ENCODE results near the gene DHRS7. TPM values are rescaled to one million over a fixed set of nuclear protein-coding genes. Genes with fewer than 3 reads are reported as not detected.
A peak's percentile ranks its signal among the peaks of the same experiment; 100 is the strongest.

Gene DHRS7
- total and polyA plus RNA-seq, 10 of the 15 experiments (the other 5 are each of a cell fraction or from before 2014, with no cell fraction given) = 55.0 to 99.8 (median 62.2) TPM

- Histone ChIP-seq H2AFZ (ENCODE audit: control insufficient read depth, low read depth, low read length) (no peak overlapping the region), H3K27ac (ENCODE audit: control insufficient read depth, insufficient read depth) (peak overlapping the region; percentile 93), H3K79me2 (ENCODE audit: control insufficient read depth, insufficient read depth, low read length) (no peaks in the 10 kb centered on the region), H3K36me3 (ENCODE audit: control insufficient read depth in 2 of 2, insufficient read depth in 2 of 2, low read length in 1 of 2) (no peaks in the 10 kb centered on the region), H3K27me3 (replicated peaks in 1 of 2; ENCODE audit: control insufficient read depth in 2 of 2, insufficient read depth in 2 of 2, low read length in 1 of 2) (no peaks in the 10 kb centered on the region), H3K4me1 (ENCODE audit: control insufficient read depth, insufficient read depth, low read length) (peaks cover 38% of the 10 kb centered on the region), H3K9ac (ENCODE audit: control insufficient read depth, insufficient read depth, low read length) (no peak overlapping the region), H4K20me1 (ENCODE audit: control insufficient read depth, insufficient read depth) (no peaks in the 10 kb centered on the region), H3K4me3 (no peak overlapping the region), H3K4me2 (ENCODE audit: control insufficient read depth, insufficient read depth) (peak overlapping the region; percentile 88; the same call in 1 of the 2 replicates), H3K9me3 (replicated peaks; ENCODE audit: control insufficient read depth, insufficient read depth, low read length) (no peaks in the 10 kb centered on the region; the same call in 2 of the 3 replicates)
- RAD21 ChIA-PET (ENCODE audit: unreplicated experiment) = interaction anchor here (1.0 to 15.8 kb wide), 9 partner anchors 8 to 115 kb away, joined by 3 to 446 read pairs (median 14); partner anchors contain the start of gene PPM1A
- in situ Hi-C loops (cut with MboI) (no loop called here), intact Hi-C loops (cut with micrococcal nuclease; ENCODE audit: unreplicated experiment) (no loop called here)
- POLR2A ChIA-PET = interaction anchor here (1.5 to 19.5 kb wide), 6 partner anchors 4 to 117 kb away, joined by 3 to 251 read pairs (median 166); partner anchors contain the start of gene PPM1A
- DNase-seq (ENCODE audit: low read depth, low spot score) (no peak), FAIRE-seq (no peak), ATAC-seq (peak; percentile 6; the same call in 2 of the 3 replicates)
- CTCF ChIA-PET = interaction anchor here (1.0 to 6.3 kb wide), 6 partner anchors 14 to 118 kb away, joined by 3 to 38 read pairs (median 10); partner anchors contain the start of gene PPM1A
- BruUV-seq (replicated peaks) = no TSS peak
- SMC1A ChIA-PET (ENCODE audit: uncharacterized antibody, unreplicated experiment) = interaction anchor here (0.7 to 17.6 kb wide), 12 partner anchors 8 to 347 kb away, joined by 3 to 303 read pairs (median 9); partner anchors contain the start of gene PPM1A
- 97% methylated on average over 3 of the region's 3 CpGs for WGBS (ENCODE audit: insufficient coverage, insufficient replicate concordance, low lambda C conversion rate, missing lambda C conversion rate)
- TF ChIP-seq TCF12 (IDR thresholded peaks at IDR 0.05; ENCODE audit: low read depth, low read length) (no peak), NRF1 (conservative IDR thresholded peaks at IDR 0.05; ENCODE audit: low read depth, low read length) (no peak), BRCA1 (IDR thresholded peaks at IDR 0.05; ENCODE audit: low read depth, low read length) (no peak), DPF2 (IDR thresholded peaks at IDR 0.05) (no peak), MYC (IDR thresholded peaks at IDR 0.05; ENCODE audit: insufficient read depth, insufficient read length, insufficient replicate concordance, low read length, severe bottlenecking) (no peak), PAX5 (IDR thresholded peaks at IDR 0.05; ENCODE audit: borderline replicate concordance, low read depth, low read length) (no peak), BHLHE40 (IDR thresholded peaks at IDR 0.05; ENCODE audit: borderline replicate concordance in 1 of 2, low read depth in 2 of 2, low read length in 1 of 2) (no peak), CREM (IDR thresholded peaks at IDR 0.05; ENCODE audit: low read depth) (no peak), SMC3 (IDR thresholded peaks at IDR 0.05; ENCODE audit: borderline replicate concordance, low read length) (no peak), SUZ12 (IDR thresholded peaks at IDR 0.05; ENCODE audit: unreplicated experiment) (no peak), SPI1 (IDR thresholded peaks at IDR 0.05; ENCODE audit: borderline replicate concordance, insufficient read depth, low read depth, low read length) (peak; percentile 22; the same call in 1 of the 2 replicates), MTA2 (IDR thresholded peaks at IDR 0.05; ENCODE audit: low read depth) (0 out of 2 replicates have a peak, but pooled peaks have one; percentile 13), POLR2A (IDR thresholded peaks at IDR 0.05; ENCODE audit: low read depth, low read length) (no peak), YY1 (IDR thresholded peaks at IDR 0.05; ENCODE audit: low read depth, low read length) (no peak)
- TF ChIP-seq, protein P1, sequence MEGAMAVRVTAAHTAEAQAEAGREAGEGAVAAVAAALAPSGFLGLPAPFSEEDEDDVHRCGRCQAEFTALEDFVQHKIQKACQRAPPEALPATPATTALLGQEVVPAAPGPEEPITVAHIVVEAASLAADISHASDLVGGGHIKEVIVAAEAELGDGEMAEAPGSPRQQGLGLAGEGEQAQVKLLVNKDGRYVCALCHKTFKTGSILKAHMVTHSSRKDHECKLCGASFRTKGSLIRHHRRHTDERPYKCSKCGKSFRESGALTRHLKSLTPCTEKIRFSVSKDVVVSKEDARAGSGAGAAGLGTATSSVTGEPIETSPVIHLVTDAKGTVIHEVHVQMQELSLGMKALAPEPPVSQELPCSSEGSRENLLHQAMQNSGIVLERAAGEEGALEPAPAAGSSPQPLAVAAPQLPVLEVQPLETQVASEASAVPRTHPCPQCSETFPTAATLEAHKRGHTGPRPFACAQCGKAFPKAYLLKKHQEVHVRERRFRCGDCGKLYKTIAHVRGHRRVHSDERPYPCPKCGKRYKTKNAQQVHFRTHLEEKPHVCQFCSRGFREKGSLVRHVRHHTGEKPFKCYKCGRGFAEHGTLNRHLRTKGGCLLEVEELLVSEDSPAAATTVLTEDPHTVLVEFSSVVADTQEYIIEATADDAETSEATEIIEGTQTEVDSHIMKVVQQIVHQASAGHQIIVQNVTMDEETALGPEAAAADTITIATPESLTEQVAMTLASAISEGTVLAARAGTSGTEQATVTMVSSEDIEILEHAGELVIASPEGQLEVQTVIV (IDR thresholded peaks at IDR 0.05; ENCODE audit: borderline replicate concordance, partially characterized antibody) = no peak
- TF ChIP-seq, protein P2, sequence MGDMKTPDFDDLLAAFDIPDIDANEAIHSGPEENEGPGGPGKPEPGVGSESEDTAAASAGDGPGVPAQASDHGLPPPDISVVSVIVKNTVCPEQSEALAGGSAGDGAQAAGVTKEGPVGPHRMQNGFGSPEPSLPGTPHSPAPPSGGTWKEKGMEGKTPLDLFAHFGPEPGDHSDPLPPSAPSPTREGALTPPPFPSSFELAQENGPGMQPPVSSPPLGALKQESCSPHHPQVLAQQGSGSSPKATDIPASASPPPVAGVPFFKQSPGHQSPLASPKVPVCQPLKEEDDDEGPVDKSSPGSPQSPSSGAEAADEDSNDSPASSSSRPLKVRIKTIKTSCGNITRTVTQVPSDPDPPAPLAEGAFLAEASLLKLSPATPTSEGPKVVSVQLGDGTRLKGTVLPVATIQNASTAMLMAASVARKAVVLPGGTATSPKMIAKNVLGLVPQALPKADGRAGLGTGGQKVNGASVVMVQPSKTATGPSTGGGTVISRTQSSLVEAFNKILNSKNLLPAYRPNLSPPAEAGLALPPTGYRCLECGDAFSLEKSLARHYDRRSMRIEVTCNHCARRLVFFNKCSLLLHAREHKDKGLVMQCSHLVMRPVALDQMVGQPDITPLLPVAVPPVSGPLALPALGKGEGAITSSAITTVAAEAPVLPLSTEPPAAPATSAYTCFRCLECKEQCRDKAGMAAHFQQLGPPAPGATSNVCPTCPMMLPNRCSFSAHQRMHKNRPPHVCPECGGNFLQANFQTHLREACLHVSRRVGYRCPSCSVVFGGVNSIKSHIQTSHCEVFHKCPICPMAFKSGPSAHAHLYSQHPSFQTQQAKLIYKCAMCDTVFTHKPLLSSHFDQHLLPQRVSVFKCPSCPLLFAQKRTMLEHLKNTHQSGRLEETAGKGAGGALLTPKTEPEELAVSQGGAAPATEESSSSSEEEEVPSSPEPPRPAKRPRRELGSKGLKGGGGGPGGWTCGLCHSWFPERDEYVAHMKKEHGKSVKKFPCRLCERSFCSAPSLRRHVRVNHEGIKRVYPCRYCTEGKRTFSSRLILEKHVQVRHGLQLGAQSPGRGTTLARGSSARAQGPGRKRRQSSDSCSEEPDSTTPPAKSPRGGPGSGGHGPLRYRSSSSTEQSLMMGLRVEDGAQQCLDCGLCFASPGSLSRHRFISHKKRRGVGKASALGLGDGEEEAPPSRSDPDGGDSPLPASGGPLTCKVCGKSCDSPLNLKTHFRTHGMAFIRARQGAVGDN (IDR thresholded peaks at IDR 0.05) = peak; percentile 49; the same call in 1 of the 2 replicates
- TF ChIP-seq, protein P3, sequence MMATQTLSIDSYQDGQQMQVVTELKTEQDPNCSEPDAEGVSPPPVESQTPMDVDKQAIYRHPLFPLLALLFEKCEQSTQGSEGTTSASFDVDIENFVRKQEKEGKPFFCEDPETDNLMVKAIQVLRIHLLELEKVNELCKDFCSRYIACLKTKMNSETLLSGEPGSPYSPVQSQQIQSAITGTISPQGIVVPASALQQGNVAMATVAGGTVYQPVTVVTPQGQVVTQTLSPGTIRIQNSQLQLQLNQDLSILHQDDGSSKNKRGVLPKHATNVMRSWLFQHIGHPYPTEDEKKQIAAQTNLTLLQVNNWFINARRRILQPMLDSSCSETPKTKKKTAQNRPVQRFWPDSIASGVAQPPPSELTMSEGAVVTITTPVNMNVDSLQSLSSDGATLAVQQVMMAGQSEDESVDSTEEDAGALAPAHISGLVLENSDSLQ (IDR thresholded peaks at IDR 0.05) = no peak
Measured at GRCh38 chr14:60214003-60214402, 48.8 kb upstream of the DHRS7 start.

All from GM12878 (cell line).